T-helper 2 cell (primary cell): ENCODE measurements around the gene TRAPPC2L.

Experiments
- DNase-seq, 5 experiments: peaks; one replicate each; pipeline versions ENCODE4 v3.0.0 to v3.0.0-alpha.2; 2012 to 2022

TRAPPC2L gene

DNA sequence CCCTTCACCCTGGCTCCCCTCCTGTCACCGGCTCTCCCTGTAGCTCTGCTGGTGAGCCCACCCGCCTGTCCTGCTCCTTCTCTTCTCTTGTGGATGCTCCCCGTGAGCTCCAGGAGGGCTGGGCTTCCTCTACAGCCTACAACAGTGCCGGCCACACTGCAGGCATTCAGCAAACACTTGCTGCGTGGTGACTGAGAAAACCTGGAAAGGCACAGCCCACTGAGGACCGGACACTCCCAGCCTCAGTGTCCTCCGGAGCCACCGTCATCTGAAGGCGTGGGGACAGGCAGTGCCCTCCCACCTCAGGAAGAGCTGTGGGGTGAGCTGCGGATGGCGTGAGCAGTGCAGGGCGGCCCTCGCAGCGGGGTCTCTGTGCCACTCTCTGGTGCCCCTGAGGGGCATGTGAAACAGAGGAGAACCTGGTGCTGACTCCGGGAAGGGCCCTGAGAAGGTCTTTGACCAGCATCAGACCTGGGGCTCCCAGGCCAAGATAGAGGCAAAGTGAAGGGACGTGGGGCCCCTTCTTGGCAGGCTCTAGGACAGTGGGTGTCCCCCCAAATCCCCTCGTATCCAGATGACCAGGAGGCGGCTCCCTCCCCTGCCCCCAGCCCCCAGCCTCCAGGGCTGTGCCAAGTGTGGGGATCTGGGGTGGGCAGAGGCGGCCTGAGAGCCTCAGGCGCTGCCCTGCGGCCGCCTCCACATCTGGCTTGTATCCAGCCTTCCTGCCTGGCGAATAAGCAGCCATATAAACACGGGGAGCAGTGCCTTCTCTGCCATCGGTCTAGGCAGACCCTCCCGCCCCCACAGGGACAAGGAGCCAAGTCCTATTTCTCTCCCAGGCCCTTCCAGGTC, 53.6 kb downstream of the TRAPPC2L start:
- no peak for DNase-seq

DNA sequence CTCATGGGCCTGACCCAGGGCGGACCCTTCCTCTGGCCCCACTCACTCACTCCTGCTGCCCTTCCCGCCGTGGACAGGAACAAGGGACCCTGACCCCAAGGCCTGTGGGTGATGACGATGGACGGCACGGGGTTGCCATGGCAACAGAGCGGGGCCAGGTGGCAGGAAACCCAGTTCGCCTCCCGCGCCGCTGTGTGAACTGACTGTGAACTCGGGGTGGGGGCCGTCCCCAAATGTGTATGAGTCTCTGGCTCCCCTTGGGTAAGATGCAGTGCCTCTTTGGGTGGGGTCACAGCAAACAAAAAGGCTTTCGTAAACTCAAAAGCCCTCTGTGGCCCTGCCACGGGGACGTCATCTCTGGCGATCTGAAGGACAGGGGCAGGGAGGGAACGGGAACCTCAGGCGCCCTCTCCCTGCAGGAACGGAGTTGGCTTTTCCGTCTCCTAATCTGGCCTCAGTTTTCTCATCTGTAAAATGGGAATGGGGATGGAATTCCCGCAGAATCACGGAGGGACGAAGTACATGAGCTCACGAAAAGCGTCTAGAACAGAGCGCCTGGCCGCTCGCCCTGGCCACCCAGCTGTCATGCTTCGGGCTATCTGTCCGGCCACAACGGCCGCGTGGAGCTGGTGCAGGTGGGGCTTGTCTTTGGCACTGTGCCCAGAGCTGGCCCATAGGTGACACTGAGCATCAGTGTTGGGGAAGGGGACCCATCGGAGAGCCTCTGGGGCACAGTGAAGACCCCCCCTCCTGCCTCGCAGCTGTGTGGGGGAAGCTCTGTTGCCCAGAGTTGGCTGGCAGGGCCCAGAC, 54.4 kb downstream of the TRAPPC2L start:
- no peak for DNase-seq

DNA sequence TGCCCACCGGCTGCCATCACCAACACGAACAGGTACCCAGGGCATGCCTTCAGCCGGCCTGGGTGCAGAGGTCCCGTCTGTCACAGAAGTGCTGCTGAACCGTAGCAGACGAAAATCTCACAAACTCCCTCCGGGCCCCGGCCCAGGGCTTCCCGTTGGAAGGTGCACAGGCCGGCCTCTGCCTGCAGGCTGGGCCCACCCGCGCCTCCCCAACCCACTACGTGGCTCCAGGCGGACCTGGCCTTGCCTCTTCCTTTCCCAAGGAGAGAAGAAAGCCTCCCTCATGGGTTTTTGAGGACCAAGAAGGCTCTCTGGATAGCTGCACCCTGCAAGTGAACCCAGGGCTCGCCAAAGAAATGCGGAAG, 55.0 kb downstream of the TRAPPC2L start:
- DNase-seq = no peak
